IMR-90 (cell line): ENCODE measurements around the gene KANSL3. TPM values are rescaled to one million over a fixed set of nuclear protein-coding genes. Genes with fewer than 3 reads are reported as not detected.

Experiments
- ATAC-seq: fragments of 200-7000 bp; cut with Tn5 transposase; 2 replicates; pipeline ENCODE4 v1.9.1; 2020; ENCODE audit warnings: low read depth, mild to moderate bottlenecking, moderate library complexity
- BruUV-seq: library from RNA; stranded (reverse); fragments of 400-500 nt; replicated peaks from 2 replicates; lab custom pipeline; 2021; lab: Mats Ljungman, UMichigan
- CTCF ChIA-PET: fragments of 300-600 bp; formaldehyde crosslinking; extraction: SDS; loops from one replicate; lab custom pipeline; 2021; ENCODE audit warnings: antibody characterized with exemption; lab: Yijun Ruan, JAX
- POLR2A ChIA-PET: fragments of 300-600 bp; sonication (Branson Sonifier 250); formaldehyde crosslinking; loops from one replicate; lab custom pipeline; 2022; ENCODE audit warnings: antibody characterized with exemption; ENCODE audit not compliant: unreplicated experiment; lab: Charles Lee
- DNase-seq: peaks from one replicate; pipeline ENCODE4 v3.0.0; 2013
- H2AFZ ChIP-seq: replicated peaks from 2 replicates; pipeline ENCODE3; 2013; ENCODE audit warnings: low read length, mild to moderate bottlenecking; ENCODE audit not compliant: poor library complexity
- H2AK5ac ChIP-seq: 2 replicates; pipeline ENCODE4 v1.6.1; 2013; ENCODE audit warnings: low read depth, low read length, inconsistent platforms
- H2AK9ac ChIP-seq: replicated peaks from 2 replicates; pipeline ENCODE3; 2013; ENCODE audit warnings: mild to moderate bottlenecking, low read depth, low read length, moderate library complexity; ENCODE audit not compliant: poor library complexity
- H2BK120ac ChIP-seq: 2 replicates; pipeline ENCODE4 v1.6.1; 2013; ENCODE audit warnings: low read depth, low read length, inconsistent platforms
- H2BK15ac ChIP-seq: 3 replicates; pipeline ENCODE4 v1.6.1; 2013; ENCODE audit warnings: low read depth, low read length, inconsistent platforms
- H2BK20ac ChIP-seq: 2 replicates; pipeline ENCODE4 v1.6.1; 2013; ENCODE audit warnings: low read depth, mild to moderate bottlenecking, inconsistent platforms, low read length, moderate library complexity
- H2BK5ac ChIP-seq: 2 replicates; pipeline ENCODE4 v1.6.1; 2013; ENCODE audit warnings: mild to moderate bottlenecking, low read depth, low read length, inconsistent platforms; ENCODE audit not compliant: poor library complexity, severe bottlenecking
- H3K14ac ChIP-seq: replicated peaks from 2 replicates; pipeline ENCODE4 v1.6.1; 2013; ENCODE audit warnings: low read depth, low read length, inconsistent platforms
- H3K18ac ChIP-seq: 2 replicates; pipeline ENCODE4 v1.6.1; 2013; ENCODE audit warnings: low read depth, low read length, control low read depth
- H3K23ac ChIP-seq: 2 replicates; pipeline ENCODE4 v1.6.1; 2013; ENCODE audit warnings: low read depth, low read length, inconsistent platforms
- H3K27ac ChIP-seq: 2 replicates; pipeline ENCODE4 v1.5.1; 2013; ENCODE audit warnings: mild to moderate bottlenecking, control low read depth, low read length; ENCODE audit not compliant: insufficient read depth
- H3K27me3 ChIP-seq: 2 replicates; pipeline ENCODE4 v1.6.1; 2013; ENCODE audit warnings: low read length; ENCODE audit not compliant: control insufficient read depth, insufficient read depth
- H3K36me3 ChIP-seq: 2 replicates; pipeline ENCODE4 v1.6.1; 2013; ENCODE audit warnings: low read length, mixed read lengths; ENCODE audit not compliant: control insufficient read depth, insufficient read depth
- H3K4ac ChIP-seq: 2 replicates; pipeline ENCODE4 v1.6.1; 2013; ENCODE audit warnings: low read depth, low read length, inconsistent platforms
- H3K4me1 ChIP-seq: 2 replicates; pipeline ENCODE4 v1.6.1; 2013; ENCODE audit warnings: low read length, mixed read lengths; ENCODE audit not compliant: control insufficient read depth, insufficient read depth
- H3K4me2 ChIP-seq: 2 replicates; pipeline ENCODE4 v1.6.1; 2013; ENCODE audit warnings: low read depth, mild to moderate bottlenecking, control low read depth, low read length, moderate library complexity
- H3K4me3 ChIP-seq: 2 replicates; pipeline ENCODE4 v1.5.1; 2013; ENCODE audit warnings: low read depth, mild to moderate bottlenecking, control low read depth, low read length, moderate library complexity; ENCODE audit not compliant: insufficient read depth
- H3K56ac ChIP-seq: 2 replicates; pipeline ENCODE4 v1.6.1; 2013; ENCODE audit warnings: low read length, inconsistent platforms; ENCODE audit not compliant: insufficient read depth; ENCODE audit errors: extremely low read depth
- H3K79me1 ChIP-seq, 2 experiments: 2 replicates each; pipeline ENCODE4 v1.6.1; 2013; ENCODE audit warnings: low read length in 2 of 2, inconsistent platforms in 1 of 2, low read depth in 1 of 2
- H3K9ac ChIP-seq: 2 replicates; pipeline ENCODE4 v1.6.1; 2013; ENCODE audit warnings: low read depth, low read length, control low read depth
- H3K9me1 ChIP-seq: 2 replicates; pipeline ENCODE4 v1.6.1; 2013; ENCODE audit warnings: low read length, inconsistent platforms; ENCODE audit not compliant: insufficient read depth
- H3K9me3 ChIP-seq: 2 replicates; pipeline ENCODE4 v1.6.1; 2013; ENCODE audit warnings: low read length; ENCODE audit not compliant: control insufficient read depth, insufficient read depth
- H4K20me1 ChIP-seq: 2 replicates; pipeline ENCODE4 v1.6.1; 2013; ENCODE audit warnings: low read length, inconsistent platforms; ENCODE audit not compliant: insufficient read depth
- H4K5ac ChIP-seq: 2 replicates; pipeline ENCODE4 v1.6.1; 2013; ENCODE audit warnings: mild to moderate bottlenecking, low read depth, low read length, control low read depth
- H4K8ac ChIP-seq, 2 experiments: 2 replicates each; pipeline ENCODE4 v1.6.1; 2013; ENCODE audit warnings: low read depth in 2 of 2, low read length in 2 of 2, control low read depth in 1 of 2, inconsistent platforms in 1 of 2
- H4K91ac ChIP-seq: 2 replicates; pipeline ENCODE4 v1.6.1; 2013; ENCODE audit warnings: low read depth, low read length, inconsistent platforms; ENCODE audit not compliant: insufficient read depth
- BHLHE40 ChIP-seq: fragments of 150-350 bp; IDR thresholded peaks from 2 replicates; pipeline ENCODE4 v1.6.1; 2016; ENCODE audit warnings: mild to moderate bottlenecking, low read depth, low read length
- CHD1 ChIP-seq: IDR thresholded peaks from 2 replicates; pipeline ENCODE4 v1.6.1; 2012; ENCODE audit warnings: low read depth, low read length, improper control_type of control experiment
- NFE2L2 ChIP-seq: fragments of 150-350 bp; IDR thresholded peaks from 2 replicates; pipeline ENCODE4 v1.6.1; 2016; ENCODE audit warnings: low read depth, mild to moderate bottlenecking, low read length
- POLR2A ChIP-seq: IDR thresholded peaks from 2 replicates; pipeline ENCODE4 v1.6.1; 2012; ENCODE audit warnings: mild to moderate bottlenecking, low read depth, low read length
- RAD21 ChIP-seq: IDR thresholded peaks from 2 replicates; pipeline ENCODE4 v1.6.1; 2012; ENCODE audit warnings: low read length, improper control_type of control experiment
- RCOR1 ChIP-seq: IDR thresholded peaks from 2 replicates; pipeline ENCODE4 v1.6.1; 2012; ENCODE audit warnings: mild to moderate bottlenecking, low read length, improper control_type of control experiment; ENCODE audit not compliant: insufficient replicate concordance
- RFX5 ChIP-seq: IDR thresholded peaks from 2 replicates; pipeline ENCODE4 v1.8.0; 2012; ENCODE audit warnings: low read depth, mild to moderate bottlenecking, low read length, moderate library complexity
- SMC3 ChIP-seq: fragments of 150-350 bp; IDR thresholded peaks from 2 replicates; pipeline ENCODE4 v1.6.1; 2016; ENCODE audit warnings: low read depth, mild to moderate bottlenecking, antibody characterized with exemption, low read length, moderate library complexity
- WGBS, 2 experiments: methylation state at CpG; one replicate each; pipeline versions ENCODE4 v1.1.5 to v1.1.7; 2013; ENCODE audit warnings: missing lambda C conversion rate in 2 of 2; ENCODE audit not compliant: insufficient read length in 1 of 2; ENCODE audit errors: extremely low coverage in 2 of 2; 5-methylcytosine and 5-hydroxymethylcytosine counted together
- dilution Hi-C: fragments of 300-500 bp; cut with HindIII; formaldehyde crosslinking; loops from one replicate; pipeline ENCODE4 v1.14.3; 2018; ENCODE audit warnings: low sequenced_read_pairs; ENCODE audit not compliant: unreplicated experiment
- in situ Hi-C: fragments of 300-500 bp; cut with MboI; formaldehyde crosslinking; loops from 3 replicates; pipeline ENCODE4 v1.14.3; 2019; ENCODE audit warnings: low sequenced_read_pairs, inconsistent platforms, mixed read lengths
- intact Hi-C: fragments of 100-400 bp; cut with micrococcal nuclease; formaldehyde crosslinking; loops from 2 replicates; pipeline ENCODE4 v1.10.0; 2022
- polyA plus RNA-seq, 3 experiments: library from polyadenylated mRNA; depleted of rRNA; stranded (reverse); fragments of >200 nt; gene quantifications; 2 replicates each; pipeline ENCODE4 v1.2.3, GENCODE V29; 2012; ENCODE audit warnings: low replicate concordance in 1 of 3
- total RNA-seq: library from RNA; depleted of rRNA; stranded (reverse); fragments of >200 nt; gene quantifications from 2 replicates; pipeline ENCODE4 v1.2.3, GENCODE V29; 2012
- TF ChIP-seq, protein P1 (sequence below): conservative IDR thresholded peaks from 2 replicates; pipeline ENCODE4 v1.5.1; 2012; ENCODE audit warnings: mild to moderate bottlenecking, low read depth, low read length, improper control_type of control experiment
- TF ChIP-seq, protein P2 (sequence below): fragments of 150-350 bp; IDR thresholded peaks from 2 replicates; pipeline ENCODE4 v1.6.1; 2017; ENCODE audit warnings: mild to moderate bottlenecking, antibody characterized with exemption, low read length, low read depth
- TF ChIP-seq, protein P3 (sequence below): fragments of 150-350 bp; IDR thresholded peaks from 2 replicates; pipeline ENCODE4 v1.6.1; 2016; ENCODE audit warnings: low read depth, mild to moderate bottlenecking, low read length, moderate library complexity, borderline replicate concordance

KANSL3 gene
- total and polyA plus RNA-seq, 2 of the 4 experiments (the other 2 are of a cell fraction): 22.2 to 26.3 TPM

DNA sequence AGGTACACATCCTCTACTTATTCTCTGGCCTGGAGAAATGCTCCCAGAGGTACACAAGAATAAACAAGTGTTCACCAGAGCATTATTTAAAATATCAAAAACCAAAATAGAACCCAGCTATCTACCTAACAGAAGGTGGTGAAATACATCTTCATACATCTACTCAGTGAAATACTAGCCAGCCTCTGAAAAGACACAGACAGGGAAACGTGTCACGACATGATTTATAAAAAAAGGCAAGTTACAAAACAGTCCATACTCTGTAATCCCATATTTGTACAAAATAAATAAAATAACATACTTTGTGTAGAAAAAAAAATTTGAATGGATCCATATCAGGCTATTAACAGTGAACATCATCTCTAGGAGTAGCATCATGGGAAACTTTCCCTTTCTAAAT, 38.2 kb downstream of the KANSL3 start:
- H3K4me2 ChIP-seq: no peak overlapping the region
- no peak overlapping the region for H4K91ac ChIP-seq
- dilution Hi-C loops: no loop called here
- no TSS peak for BruUV-seq
- TF ChIP-seq RFX5 (no peak), POLR2A (no peak), CHD1 (no peak), SMC3 (no peak), NFE2L2 (no peak), RAD21 (no peak), BHLHE40 (no peak), RCOR1 (no peak)
- TF ChIP-seq, protein P1, sequence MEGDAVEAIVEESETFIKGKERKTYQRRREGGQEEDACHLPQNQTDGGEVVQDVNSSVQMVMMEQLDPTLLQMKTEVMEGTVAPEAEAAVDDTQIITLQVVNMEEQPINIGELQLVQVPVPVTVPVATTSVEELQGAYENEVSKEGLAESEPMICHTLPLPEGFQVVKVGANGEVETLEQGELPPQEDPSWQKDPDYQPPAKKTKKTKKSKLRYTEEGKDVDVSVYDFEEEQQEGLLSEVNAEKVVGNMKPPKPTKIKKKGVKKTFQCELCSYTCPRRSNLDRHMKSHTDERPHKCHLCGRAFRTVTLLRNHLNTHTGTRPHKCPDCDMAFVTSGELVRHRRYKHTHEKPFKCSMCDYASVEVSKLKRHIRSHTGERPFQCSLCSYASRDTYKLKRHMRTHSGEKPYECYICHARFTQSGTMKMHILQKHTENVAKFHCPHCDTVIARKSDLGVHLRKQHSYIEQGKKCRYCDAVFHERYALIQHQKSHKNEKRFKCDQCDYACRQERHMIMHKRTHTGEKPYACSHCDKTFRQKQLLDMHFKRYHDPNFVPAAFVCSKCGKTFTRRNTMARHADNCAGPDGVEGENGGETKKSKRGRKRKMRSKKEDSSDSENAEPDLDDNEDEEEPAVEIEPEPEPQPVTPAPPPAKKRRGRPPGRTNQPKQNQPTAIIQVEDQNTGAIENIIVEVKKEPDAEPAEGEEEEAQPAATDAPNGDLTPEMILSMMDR: no peak
- TF ChIP-seq, protein P2, sequence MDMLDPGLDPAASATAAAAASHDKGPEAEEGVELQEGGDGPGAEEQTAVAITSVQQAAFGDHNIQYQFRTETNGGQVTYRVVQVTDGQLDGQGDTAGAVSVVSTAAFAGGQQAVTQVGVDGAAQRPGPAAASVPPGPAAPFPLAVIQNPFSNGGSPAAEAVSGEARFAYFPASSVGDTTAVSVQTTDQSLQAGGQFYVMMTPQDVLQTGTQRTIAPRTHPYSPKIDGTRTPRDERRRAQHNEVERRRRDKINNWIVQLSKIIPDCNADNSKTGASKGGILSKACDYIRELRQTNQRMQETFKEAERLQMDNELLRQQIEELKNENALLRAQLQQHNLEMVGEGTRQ: no peak
- TF ChIP-seq, protein P3, sequence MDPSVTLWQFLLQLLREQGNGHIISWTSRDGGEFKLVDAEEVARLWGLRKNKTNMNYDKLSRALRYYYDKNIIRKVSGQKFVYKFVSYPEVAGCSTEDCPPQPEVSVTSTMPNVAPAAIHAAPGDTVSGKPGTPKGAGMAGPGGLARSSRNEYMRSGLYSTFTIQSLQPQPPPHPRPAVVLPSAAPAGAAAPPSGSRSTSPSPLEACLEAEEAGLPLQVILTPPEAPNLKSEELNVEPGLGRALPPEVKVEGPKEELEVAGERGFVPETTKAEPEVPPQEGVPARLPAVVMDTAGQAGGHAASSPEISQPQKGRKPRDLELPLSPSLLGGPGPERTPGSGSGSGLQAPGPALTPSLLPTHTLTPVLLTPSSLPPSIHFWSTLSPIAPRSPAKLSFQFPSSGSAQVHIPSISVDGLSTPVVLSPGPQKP: no peak
- H2BK120ac ChIP-seq: no peak overlapping the region
- POLR2A ChIA-PET: no interaction called here
- H3K18ac ChIP-seq: no peak overlapping the region
- peaks cover 61% of the 10 kb centered on the region for H3K36me3 ChIP-seq
- no peak overlapping the region for H2BK5ac ChIP-seq
- no peak overlapping the region for H3K23ac ChIP-seq
- no peak overlapping the region for H3K9ac ChIP-seq
- WGBS, 2 experiments: no CpG with 5 or more reads among the region's 2 CpGs
- CTCF ChIA-PET: no interaction called here
- no peak overlapping the region for H2AK9ac ChIP-seq
- in situ Hi-C loops: loop anchor here (25.0 kb wide), 1 partner anchor 362 kb away; no protein-coding TSS in a partner anchor
- no peaks in the 10 kb centered on the region for H3K9me3 ChIP-seq
- no peaks in the 10 kb centered on the region; the same call in 1 of the 2 replicates for H3K9me1 ChIP-seq
- H3K27me3 ChIP-seq: no peaks in the 10 kb centered on the region
- peaks cover 4 to 13% of the 10 kb centered on the region in 2 experiments; a peak in 2 of 4 replicates for H3K79me1 ChIP-seq
- DNase-seq (no peak), ATAC-seq (no peak)
- H3K27ac ChIP-seq: no peak overlapping the region
- H3K4me1 ChIP-seq: no peaks in the 10 kb centered on the region
- H3K4me3 ChIP-seq: no peak overlapping the region
- intact Hi-C loops: no loop called here
- H2AK5ac ChIP-seq: no peak overlapping the region
- no peak overlapping the region for H3K4ac ChIP-seq
- H2BK20ac ChIP-seq: no peak overlapping the region
- H3K14ac ChIP-seq: no peak overlapping the region
- no peak overlapping the region for H2BK15ac ChIP-seq
- H4K5ac ChIP-seq: no peak overlapping the region
- H4K8ac ChIP-seq: no peak overlapping the region
- H2AFZ ChIP-seq: no peak overlapping the region
- no peak overlapping the region for H3K56ac ChIP-seq
- peaks cover 4% of the 10 kb centered on the region for H4K20me1 ChIP-seq
